LNCaP clone FGC (cell line): Measurements from ENCODE around the gene CLIP3.

ENCODE experiments used
- DNase-seq: peaks from one replicate; pipeline ENCODE4 v3.0.0-alpha.2; 2011; ENCODE audit warnings: low read depth
- H3K4me3 ChIP-seq: 2 replicates; pipeline ENCODE4 v1.5.1; 2011; ENCODE audit warnings: mild to moderate bottlenecking, low read depth, low read length, control low read depth
- CTCF ChIP-seq: IDR thresholded peaks from 2 replicates; pipeline ENCODE4 v1.5.1; 2012; ENCODE audit warnings: mild to moderate bottlenecking; ENCODE audit not compliant: control insufficient read depth, insufficient read depth; ENCODE audit errors: extremely low read depth

The CLIP3 gene

GRCh38 chr19:36067681-36068080 is 35.0 kb upstream of the CLIP3 start:
- no peak overlapping the region for H3K4me3 ChIP-seq
- TF ChIP-seq CTCF: no peak
- DNase-seq: no peak

- H3K4me3 ChIP-seq: no peak overlapping the region
- DNase-seq: no peak
- no peak for TF ChIP-seq CTCF
Measured at GRCh38 chr19:36064826-36065225, 32.2 kb upstream of the CLIP3 start.

DNA sequence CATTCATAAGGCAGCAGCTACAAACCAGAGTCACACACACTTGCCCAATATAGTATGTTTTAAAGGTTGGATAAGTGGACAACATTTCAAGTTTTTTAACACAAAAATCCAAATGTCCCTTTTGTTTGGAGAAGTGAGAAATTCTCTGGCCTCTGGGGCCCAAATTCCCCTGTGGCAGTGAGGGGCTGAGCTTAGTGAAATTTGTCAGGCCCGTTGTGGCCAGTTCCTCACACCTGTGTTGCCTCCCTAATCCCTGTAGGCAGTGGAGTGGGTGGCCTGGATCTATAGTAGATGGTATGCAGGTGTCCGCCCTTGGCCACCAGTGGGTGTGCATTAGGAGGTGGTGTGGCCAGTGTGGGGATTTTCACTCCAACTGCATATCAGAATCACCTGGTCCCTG is 28.7 kb upstream of the CLIP3 start:
- no peak overlapping the region for H3K4me3 ChIP-seq
- TF ChIP-seq CTCF: no peak
- DNase-seq: no peak

GRCh38 chr19:36060430-36060829 is 27.8 kb upstream of the CLIP3 start:
- no peak overlapping the region for H3K4me3 ChIP-seq
- DNase-seq: no peak
- peak; percentile 37; the same call in 1 of the 2 replicates for TF ChIP-seq CTCF

DNA sequence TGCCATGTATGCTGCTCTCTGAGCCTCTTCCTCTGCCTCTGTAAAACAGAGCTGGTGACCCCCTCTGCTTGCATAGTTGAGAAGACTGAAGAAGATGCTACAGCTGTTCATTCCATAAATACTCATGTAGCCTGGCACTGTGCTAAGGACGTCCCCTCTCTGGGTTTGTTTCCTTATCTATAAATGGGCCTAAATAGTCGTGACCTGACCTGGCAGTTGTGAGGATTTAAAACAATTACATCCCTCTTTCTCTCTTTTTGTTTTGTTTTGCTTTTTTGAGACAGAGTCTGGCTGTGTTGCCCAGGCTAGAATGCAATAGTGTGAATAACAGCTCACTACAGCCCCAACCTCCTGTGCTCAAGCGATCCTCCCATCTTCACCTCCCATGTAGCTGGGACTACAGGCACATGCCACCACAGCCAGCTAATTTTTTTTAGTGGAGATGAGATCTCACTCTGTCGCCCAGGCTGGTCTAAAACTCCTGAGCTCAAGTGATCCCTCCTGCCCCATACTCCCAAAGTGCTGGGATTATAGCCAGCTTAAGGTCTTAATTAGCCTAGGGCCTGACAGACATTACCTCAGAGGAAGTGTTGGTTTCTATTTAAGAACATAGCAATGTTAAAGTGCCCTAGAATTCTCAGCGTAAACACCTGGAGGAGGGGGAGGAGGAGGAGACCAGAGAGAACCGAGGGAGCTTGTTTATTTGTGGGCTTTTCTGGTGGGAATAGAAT is 26.7 kb upstream of the CLIP3 start:
- TF ChIP-seq CTCF: no peak
- DNase-seq: no peak

GRCh38 chr19:36058481-36059179 is 26.0 kb upstream of the CLIP3 start:
- TF ChIP-seq CTCF: no peak
- DNase-seq: no peak
- H3K4me3 ChIP-seq: no peak overlapping the region

More for the DNA sequence above, 26.7 kb upstream of the CLIP3 start:
- no peak overlapping the region for H3K4me3 ChIP-seq
